Stimulated activated CD4-positive, alpha-beta T cell treated with anti-CD3 and anti-CD28 coated beads, Interleukin-4, amount 100 ng/mL, for 1 hour (primary cell): ENCODE data around the gene TOMM5.
"Not testable (repeated sequence)": the region's sequence is repeated elsewhere in the genome, so short reads cannot be mapped to it uniquely, and the experiment has no call there.

Experiments used
- DNase-seq: peaks from one replicate; pipeline ENCODE4 v3.0.0-alpha.2; 2020

The TOMM5 gene

DNA sequence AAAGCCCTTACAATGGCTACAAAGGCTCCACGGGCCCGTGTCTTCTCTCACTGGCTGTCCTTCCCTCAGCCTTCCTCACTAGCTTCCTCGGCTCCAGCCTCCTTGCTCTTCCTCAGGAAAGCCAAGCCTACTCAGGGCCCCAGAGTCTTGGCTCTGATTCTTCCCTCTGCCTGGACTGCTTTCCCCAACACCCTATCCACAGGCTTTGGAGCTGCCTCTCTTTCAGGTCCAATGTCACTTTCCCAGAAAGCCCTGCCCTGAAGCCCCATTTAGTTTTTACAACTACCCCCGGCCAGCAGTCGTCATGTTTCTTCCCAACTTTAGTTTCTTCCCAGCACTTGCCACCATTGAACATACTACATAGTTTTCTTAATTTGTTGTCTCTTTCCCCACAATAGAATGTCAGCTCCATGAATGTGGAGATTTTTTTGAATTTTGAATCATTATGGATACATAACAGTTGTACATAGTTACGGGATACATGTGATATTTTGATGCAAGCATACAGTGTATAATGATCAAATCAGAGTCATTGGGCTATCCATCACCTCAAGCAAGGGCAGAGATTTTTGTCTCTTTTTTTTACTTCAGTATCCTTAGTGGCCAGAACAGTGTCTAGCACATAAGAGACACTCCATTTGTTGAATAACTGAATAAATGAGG lies 17.5 kb upstream of the TOMM5 start:
- DNase-seq = no peak

DNA sequence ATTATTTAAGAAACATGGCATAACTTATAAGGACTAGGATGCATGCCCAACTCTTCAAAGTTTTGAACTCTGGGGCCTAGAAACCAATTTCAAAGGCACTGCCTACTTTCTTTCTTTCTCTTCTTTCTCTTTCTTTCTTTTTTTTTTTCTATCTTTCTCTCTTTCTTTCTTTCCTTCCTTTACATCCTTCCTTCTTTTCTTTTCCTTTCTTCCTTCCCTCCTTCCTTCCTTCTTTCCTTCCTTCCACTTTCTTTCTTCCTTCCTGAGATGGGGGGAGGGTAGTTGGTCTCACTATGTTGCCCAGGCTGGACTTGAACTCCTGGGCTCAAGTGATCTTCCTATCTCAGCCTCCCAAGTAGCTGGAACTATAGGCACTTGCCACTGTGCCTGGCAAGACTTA lies 15.9 kb upstream of the TOMM5 start:
- no peak for DNase-seq

DNA sequence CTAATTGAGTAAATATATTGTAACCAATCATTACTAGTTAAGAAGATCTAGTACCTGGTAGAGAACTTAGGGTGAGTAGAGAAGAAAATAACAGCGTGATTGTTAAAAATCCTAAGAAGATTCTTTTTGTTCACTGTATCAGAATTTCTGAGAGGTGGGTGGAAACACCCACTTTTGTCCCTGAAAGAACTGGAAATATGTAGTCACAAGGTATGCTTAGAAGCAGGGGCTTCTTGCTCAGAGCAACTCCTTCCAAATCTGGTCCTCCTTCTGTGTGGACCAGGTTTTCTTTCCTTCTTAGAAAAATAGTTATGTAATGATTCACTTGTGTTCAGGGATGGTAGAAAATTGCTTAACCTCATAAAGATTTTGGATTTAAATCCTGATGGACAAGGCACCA lies 11.9 kb upstream of the TOMM5 start:
- DNase-seq = no peak

DNA sequence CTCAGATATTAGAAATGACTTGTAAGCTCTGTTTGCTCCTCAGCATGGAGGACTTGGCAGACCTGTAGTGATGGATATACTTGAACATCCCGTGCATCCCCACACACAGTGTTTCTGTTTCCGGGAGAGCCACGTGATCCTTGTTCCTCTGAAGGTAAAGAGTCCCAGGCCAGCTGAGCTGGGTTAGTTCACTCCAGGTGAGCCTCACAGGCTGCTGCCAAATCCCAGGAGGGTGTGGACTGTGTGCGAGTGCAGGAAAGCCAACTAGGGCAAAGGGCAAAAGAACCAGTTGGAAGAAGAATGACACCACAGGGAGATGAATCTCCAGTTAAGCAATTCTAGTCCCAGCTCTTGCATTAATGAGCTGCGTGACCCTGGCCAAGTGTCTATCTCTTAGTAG lies 10.4 kb upstream of the TOMM5 start:
- no peak for DNase-seq

DNA sequence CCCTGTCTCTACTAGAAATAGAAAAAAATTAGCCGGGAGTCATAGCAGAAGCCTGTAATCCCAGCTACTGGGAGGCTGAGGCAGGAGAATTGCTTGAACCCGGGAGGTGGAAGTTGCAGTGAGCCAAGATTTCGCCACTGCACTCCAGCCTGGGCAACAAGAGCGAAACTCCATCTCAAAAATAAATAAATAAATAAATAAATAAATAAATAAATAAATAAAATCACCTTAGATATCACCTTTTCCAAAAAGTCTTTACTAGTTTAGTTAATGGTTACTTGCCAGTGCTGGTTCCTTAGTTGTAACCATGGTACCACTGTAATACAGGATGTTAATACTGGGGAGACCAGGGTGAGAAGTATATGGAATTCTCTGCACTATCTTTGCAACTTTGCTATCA lies 9.7 kb upstream of the TOMM5 start:
- not testable (repeated sequence) for DNase-seq

DNA sequence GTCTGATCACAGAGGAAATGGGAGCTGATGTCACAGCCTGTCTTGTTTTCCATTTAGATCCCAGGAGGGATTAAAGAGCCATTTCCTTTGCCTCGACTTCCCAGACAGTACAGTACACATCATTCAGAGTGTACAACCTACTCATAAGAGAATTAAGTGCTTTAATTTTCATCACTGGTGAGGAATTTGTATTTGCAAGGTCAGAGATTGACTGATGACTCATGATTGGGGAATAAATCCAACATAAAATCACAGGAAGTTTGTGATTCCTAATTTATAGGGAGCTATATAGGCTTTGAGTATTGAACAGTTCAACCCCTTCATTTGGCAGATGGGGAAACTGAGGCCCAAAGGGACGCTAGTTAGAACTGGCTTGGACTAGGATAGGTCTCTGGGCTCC lies 4.1 kb upstream of the TOMM5 start:
- no peak for DNase-seq

DNA sequence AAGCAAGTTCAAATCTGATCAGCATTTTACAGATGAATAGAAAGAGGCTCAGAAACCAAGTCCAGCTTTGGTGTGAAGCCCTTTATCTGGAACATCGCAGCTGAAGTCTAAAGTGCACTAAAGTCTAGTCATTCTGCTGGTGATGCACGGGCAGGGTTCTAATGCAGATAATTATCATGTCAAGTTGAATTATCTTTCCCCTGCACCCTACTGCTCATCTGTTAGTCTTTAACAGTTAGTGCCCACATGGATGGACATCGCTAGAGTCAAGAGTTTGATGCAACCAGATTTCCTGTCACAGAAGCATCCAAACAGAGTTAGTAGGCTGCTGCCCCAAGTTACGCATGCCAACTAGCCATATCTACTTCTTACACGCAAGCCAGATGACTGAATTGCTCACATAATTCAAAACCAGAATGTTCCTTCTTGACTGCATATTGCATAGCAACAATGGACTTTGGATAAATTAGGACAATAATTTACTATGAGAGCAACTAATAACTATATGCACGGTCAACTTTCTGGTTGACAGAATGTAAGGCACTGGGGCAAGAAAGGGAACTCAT lies 1.6 kb upstream of the TOMM5 start:
- DNase-seq = no peak

DNA sequence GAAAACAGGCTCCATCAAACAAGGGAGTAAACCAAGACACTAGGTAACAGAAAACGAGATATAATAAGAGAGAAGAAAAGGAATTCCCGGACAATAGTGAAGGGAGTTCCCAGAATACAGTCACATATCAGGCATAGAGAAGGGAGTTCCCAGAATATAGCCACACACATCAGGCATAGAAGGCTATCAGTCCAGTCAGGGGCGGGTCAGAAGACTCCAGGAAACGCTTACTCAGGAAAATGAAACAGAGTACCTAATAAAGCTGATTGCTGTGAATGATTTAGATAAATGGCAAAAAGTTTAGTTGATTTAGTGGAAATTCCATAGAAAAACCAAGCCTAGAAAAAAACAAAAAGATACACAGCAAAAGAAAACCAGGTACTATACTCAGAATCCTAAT lies 4.9 kb downstream of the TOMM5 start:
- no peak for DNase-seq

DNA sequence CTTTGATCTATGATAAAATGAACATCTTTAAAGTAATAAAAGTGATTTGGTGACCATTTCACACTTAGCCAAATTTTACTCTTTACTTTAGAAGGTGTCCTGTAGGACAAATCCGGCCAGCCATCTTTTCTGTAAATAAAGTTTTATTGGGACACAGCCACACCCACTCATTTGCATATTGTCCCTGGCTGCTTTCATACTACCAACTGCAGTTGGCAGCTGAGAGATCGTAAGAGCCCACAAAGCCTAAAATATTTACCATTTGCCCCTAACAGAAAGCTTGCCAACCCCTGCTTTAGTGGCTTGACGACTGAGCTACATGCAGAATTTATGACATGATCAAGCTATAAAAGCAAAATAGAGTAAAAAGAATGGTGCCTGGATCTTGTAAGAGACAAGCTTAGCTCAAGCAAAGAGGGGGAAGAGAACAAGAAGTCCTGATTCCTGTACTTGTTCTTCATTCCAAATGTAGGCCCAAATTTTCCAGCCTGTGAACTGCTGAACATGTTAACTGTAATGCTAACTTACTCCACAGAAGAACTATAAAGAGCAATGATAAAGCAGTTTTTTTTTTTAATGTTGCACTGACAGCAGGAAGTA lies 8.8 kb downstream of the TOMM5 start:
- no peak for DNase-seq

DNA sequence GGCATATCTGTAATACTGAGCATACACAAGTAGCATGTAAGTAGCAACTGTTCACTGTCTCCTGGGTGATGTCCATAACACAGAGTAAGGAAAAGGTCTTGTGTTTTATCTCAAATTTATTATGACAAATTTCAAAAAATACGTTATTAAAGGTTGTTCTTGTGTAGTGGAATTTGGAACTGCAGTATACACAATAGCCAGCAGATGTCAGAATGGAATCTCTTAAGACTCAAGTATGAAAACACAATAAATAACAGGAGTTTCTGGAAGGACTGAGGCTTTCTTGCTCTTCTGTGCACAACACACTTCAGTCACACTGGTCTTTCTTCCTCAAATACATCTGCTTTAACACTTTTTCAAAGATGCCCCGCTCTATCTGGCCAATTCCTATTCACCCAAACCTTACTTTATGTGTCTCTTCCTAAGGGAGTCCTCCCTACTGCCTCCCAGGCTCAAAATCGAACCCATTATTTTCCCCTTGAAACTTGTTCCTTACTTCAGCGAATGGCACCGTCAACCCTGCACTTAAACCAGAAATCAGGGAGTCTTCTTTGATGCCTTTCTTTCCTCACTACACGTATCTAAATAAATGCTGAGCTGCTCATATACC lies 9.7 kb downstream of the TOMM5 start:
- no peak for DNase-seq

DNA sequence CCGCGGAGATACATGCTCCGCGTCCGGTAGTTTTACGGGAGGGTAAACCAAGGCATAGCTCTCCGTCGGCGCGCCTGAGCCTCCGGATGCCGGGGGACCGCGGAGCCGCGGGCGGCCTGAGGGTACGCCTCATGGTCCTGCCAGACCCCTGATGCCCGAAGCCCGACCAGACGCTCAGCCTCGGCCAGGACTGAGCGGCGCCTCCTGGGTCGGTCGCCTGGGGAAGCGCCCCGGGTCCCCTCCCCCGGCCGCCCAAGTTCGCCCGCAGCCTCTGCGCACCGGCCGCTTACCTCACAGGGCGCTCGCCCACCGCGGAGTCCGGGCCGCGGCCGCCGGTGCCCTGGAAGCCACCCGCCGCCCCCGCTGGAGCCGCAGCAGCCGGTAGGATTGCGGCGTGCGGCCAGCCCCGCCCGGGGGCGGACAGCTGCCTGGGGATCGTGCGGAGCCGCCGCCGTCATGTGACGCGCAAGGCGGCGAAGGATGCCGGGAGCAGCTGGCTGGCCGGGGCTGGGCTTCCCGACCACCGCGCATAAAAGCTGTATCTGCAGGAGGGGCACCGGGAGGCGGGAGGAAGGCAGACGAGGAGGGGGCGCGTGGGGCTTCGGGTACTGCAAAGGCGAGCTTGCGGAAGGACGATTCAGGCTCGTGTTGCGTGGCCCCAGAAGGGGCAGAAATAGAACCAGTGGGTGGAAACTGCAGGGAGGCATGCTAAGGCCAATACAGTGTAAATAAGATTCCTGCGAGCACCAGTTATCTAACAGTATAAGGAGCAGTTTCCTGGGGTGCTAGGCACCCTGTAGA lies 16.3 kb downstream of the TOMM5 start, which contains the start of gene FBXO10:
FBXO10 (minus strand) TSS at position 460 of the 801 bp plus-strand sequence. CDS start 34,612 bp downstream, outside the sequence.
- peak; percentile 41 for DNase-seq

DNA sequence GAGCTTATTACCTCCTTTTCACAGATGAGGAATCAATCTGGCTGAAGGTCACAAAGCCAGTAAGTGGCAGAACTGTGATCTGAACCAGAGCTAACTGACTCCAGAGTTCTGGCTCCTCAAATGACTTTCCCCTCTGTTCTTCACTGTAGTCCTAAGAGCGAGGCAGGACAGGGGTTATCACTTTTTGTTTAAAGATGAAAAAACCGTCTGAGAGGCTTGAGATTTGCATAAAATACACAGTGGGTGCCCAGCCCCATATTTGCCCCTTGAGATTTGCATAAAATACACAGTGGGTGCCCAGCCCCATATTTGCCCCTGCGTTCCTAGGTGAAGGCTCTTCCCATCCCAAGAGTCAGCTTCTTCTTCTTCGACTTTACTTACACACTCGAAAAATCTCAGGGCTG lies 16.9 kb downstream of the TOMM5 start:
- DNase-seq = no peak

DNA sequence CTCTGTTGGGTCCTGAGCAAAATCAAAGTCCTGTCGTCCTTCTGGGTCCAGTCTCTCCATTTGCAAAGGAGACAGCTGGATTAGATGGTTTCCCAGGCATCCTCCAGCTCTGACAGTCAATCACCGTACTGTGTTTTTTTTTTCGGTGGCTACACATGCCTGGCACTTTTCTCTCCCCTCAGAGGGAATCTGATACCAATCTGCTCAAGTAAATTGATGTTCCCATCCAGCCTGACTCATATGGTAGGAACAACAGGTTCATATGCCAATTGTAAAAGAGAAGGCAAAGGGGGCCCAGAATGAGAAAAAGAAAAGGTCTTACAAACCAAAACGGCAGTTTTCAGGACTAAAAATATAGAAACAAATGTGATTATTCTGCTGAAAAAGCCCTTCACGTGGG lies 17.4 kb downstream of the TOMM5 start:
- no peak for DNase-seq

DNA sequence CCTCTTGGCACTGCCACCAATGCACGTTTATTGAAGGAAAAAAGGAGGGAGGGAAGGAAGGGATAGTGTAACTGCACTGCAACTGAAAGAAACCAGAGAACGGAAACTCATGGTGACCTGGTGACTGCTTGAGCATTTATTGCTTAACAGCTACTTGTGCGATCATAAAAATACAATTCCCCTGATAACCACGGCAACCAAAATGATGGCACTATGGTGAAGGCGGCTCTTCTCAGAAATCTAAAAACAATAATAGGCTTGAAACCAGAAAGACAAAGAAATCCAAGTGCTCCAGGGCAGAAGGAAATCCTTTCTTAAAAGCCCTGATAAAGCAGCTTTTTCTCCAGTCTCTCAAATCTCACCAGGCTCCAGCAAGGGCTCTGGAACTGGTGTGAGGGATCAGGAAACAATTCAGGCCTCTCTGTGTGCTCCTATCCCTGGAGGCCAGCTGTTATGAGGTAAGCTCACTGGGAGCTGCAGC lies 18.1 kb downstream of the TOMM5 start:
- DNase-seq = no peak

DNA sequence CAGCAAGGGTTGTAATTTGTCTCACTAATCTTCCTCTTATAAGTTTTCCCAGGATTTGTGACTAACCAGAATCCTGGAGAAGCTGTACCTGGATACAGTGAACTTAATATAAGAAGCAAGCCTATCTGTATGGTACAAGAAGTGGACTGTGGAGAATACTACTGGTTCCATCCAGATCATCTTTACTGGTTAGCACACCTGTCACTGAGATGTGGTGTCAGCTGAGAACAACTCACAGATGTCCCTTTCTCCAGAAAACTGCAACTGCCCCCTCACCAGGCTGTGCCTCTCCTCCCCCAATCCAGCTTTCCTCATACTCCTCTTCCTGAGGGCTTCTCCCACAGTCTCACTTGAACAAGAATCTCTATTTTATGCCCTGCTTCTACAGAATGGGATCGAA lies 21.1 kb downstream of the TOMM5 start:
- no peak for DNase-seq

DNA sequence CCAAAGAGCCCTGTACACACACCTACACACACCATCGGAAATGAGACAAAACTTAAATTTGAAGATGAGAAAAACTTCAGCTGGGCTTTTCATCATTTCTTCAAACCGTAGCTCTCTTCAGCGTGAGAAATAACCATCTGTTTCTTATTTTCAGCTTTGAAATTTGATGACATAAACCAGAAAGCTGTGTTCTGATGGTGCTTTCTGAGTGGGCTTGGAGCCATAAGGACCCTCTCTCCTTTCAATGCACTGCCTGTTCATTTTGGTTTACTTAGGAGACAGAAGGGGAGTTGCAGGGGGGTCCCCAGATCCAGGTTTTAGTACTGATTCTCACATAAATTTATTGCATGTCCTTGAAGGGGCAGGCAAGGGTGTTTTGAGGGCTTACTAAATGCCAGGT lies 25.7 kb downstream of the TOMM5 start:
- no peak for DNase-seq

DNA sequence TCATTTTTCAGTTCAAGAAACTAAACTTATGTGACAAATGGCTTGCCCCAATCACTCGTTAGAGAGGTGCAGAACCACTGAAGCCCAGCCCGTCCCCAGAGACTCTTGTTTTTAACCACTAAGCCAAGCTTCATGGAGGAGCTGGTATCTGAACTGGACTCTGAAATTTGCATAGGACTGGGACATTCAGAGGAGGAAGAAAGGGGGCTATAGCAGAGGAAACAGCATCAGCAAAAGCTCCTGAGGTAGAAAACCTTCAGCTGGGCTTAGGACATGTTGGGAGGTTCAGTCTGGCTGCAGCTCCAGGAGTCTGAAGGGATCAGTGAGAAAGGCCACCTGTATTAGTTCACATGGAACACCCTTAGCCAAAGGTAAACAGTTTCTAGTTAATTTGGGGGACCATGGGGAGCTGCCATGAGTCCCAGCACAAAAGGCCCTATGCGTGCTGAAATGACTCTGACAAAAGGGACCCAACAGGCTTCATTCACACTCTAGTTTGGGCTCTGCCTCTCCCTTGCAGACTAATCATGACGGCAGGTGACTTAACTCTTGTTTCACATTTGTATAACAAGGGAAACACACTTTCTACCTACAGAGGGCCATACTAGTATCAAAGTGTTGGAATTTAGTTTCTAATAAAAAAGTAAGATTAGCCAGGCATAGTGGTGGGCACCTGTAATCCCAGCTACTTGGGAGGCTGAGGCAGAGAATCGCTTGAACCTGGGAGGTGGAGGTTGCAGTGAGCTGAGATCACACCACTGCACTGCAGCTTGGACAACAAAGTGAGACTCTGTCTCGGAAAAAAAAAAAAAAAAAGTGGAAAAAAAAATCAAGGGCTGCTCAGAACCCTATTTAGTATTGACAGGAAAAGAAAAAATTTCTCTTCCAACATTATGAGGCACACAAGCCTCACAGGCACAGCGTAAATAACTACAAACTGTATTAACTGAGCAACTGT lies 26.5 kb downstream of the TOMM5 start:
- DNase-seq = no peak

DNA sequence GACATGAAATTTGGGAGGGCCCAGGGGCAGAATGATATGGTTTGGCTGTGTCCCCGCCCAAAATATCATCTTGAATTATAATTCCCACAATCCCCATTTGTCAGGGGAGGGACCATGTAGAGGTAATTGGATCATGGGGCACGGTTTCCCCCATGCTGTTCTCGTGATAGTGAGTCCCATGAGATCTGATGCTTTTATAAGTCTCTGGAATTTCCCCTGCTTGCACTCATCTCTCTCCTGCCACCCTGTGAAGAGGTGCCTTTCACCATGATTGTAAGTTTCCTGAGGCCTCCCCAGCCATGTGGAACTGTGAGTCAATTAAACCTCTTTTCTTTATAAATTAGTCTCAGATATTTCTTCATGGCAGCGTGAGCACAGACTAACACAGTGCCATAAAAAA lies 27.5 kb downstream of the TOMM5 start:
- no peak for DNase-seq

DNA sequence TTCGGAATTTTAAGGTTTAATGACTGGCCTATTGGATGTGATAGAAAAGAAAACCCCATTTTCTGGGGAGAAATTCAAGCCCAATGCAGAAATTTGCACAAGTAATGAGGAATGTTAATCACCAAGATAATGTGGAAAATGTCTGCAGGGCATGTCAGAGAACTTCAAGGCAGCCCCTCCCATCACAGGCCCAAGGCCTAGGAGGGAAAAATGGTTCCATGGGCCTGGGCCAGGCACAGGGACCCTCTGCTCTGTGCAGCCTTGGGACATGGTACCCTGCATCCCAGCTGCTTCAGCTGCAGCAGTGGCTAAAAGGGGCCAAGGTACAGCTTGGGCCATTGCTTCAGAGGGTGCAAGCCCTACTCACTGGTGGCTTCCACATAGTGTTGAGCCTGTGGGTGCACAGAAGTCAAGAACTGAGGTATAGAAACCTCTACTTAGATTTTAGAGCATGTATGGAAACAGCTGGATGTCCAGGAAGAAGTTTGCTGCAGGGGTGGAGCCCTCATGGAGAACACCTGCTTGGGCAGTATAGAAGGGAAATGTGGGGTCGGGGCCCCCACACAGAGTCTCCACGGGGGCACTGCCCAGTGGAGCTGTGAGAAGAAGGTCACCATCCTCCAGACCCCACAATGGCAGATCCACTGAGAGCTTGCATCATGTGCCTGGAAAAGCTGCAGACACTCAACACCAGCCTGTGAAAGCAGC lies 28.4 kb downstream of the TOMM5 start:
- DNase-seq = no peak

DNA sequence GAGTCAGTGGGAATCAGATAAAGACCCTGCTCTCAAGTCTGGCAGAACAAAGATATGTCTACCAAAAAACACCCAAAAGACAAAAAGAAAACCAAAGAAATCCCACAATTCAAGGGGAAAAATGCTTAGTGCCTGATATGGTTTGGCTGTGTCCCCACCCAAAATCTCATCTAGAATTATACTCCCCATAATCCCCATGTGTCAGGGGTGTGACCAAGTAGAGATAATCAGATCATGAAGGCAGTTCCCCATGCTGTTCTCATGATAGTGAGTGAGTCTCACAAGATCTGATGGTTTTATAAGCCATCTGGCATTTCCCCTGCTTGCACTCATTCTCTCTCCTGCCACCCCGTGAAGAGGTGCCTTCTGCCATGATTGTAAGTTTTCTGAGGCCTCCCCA lies 29.6 kb downstream of the TOMM5 start:
- DNase-seq = no peak

DNA sequence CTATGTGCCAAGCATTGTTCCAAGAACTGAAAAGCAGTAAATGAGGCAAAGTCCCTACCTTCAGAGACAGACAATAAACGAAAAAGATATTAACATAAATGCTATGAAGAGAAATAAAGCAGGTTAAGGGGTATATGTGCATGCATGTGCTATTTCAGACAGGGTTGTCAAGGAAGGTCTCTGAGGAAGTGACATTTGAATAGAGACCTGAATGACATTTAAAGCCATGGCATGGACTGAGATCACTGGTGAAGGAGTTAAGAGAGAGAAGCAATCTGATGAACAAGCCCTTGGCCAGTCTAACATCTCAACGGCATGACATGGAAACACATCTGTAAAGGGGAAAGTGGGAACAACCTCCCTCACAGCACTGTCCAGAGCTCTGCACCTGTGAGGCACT lies 30.7 kb downstream of the TOMM5 start:
- DNase-seq = no peak
